Liver (tissue), 9 donors: ENCODE results near the gene ALX4. TPM values are rescaled to one million over a fixed set of nuclear protein-coding genes. Genes with fewer than 3 reads are reported as not detected.

Experiments used
- DNase-seq: peaks from one replicate; pipeline ENCODE4 v3.0.0-alpha.2; 2017; ENCODE audit warnings: low spot score
- H3K27ac ChIP-seq, 2 donors: one replicate each; pipeline ENCODE4 v1.7.0; 2013; ENCODE audit warnings: inconsistent platforms in 2 of 2, low read length in 2 of 2, control low read depth in 1 of 2, low read depth in 1 of 2, mild to moderate bottlenecking in 1 of 2
- H3K27me3 ChIP-seq, 4 donors: one replicate each; pipeline versions ENCODE4 v1.6.1 to v1.7.0; 2013; ENCODE audit warnings: low read length in 3 of 4, inconsistent platforms in 1 of 4, mild to moderate bottlenecking in 1 of 4, moderate library complexity in 1 of 4; ENCODE audit not compliant: control insufficient read depth in 4 of 4, insufficient read depth in 4 of 4
- H3K36me3 ChIP-seq, 4 donors: one replicate each; pipeline versions ENCODE4 v1.6.1 to v1.7.0; 2013; ENCODE audit warnings: low read length in 3 of 4, mild to moderate bottlenecking in 3 of 4, low read depth in 1 of 4, moderate library complexity in 1 of 4; ENCODE audit not compliant: control insufficient read depth in 4 of 4, insufficient read depth in 3 of 4
- H3K4me1 ChIP-seq, 4 donors: one replicate each; pipeline versions ENCODE4 v1.6.1 to v1.7.0; 2013; ENCODE audit warnings: low read length in 3 of 4, mild to moderate bottlenecking in 3 of 4, moderate library complexity in 1 of 4; ENCODE audit not compliant: control insufficient read depth in 4 of 4, insufficient read depth in 4 of 4
- H3K4me3 ChIP-seq, 3 donors: one replicate each; pipeline versions ENCODE4 v1.6.1 to v1.7.0; 2013; ENCODE audit warnings: low read length in 3 of 3, control low read depth in 1 of 3, low read depth in 1 of 3, mild to moderate bottlenecking in 1 of 3
- H3K9ac ChIP-seq, 2 donors: one replicate each; pipeline ENCODE4 v1.7.0; 2013; ENCODE audit warnings: low read length in 2 of 2, mild to moderate bottlenecking in 2 of 2, moderate library complexity in 2 of 2, control low read depth in 1 of 2, low read depth in 1 of 2
- H3K9me3 ChIP-seq, 4 donors: one replicate each; pipeline versions ENCODE4 v1.6.1 to v1.7.0; 2013; ENCODE audit warnings: low read length in 3 of 4; ENCODE audit not compliant: control insufficient read depth in 4 of 4
- EGR1 ChIP-seq, 2 donors: IDR thresholded peaks; 2 replicates each; pipeline ENCODE4 v1.6.1; 2016 to 2018; ENCODE audit warnings: antibody characterized with exemption in 2 of 2, low read depth in 2 of 2
- FOXA2 ChIP-seq: IDR thresholded peaks from 2 replicates; pipeline ENCODE4 v1.6.1; 2016; ENCODE audit warnings: antibody characterized with exemption
- GABPA ChIP-seq, 2 donors: IDR thresholded peaks in 1 of 2; conservative IDR thresholded peaks in 1 of 2; 2 replicates each; pipeline ENCODE4 v1.6.1; 2016; ENCODE audit warnings: antibody characterized with exemption in 2 of 2, mild to moderate bottlenecking in 1 of 2, moderate library complexity in 1 of 2
- HNF4A ChIP-seq, 2 donors: conservative IDR thresholded peaks; 2 replicates each; pipeline ENCODE4 v1.6.1; 2016; ENCODE audit warnings: antibody characterized with exemption in 2 of 2, mild to moderate bottlenecking in 2 of 2
- HNF4G ChIP-seq: IDR thresholded peaks from 2 replicates; pipeline ENCODE4 v1.6.1; 2016; ENCODE audit warnings: antibody characterized with exemption
- JUND ChIP-seq, 2 donors: IDR thresholded peaks; 2 replicates each; pipeline ENCODE4 v1.6.1; 2016; ENCODE audit warnings: antibody characterized with exemption in 2 of 2
- RAD21 ChIP-seq, 2 donors: IDR thresholded peaks; 2 replicates each; pipeline ENCODE4 v1.6.1; 2016; ENCODE audit warnings: antibody characterized with exemption in 2 of 2, mild to moderate bottlenecking in 2 of 2
- RXRA ChIP-seq, 2 donors: IDR thresholded peaks; 2 replicates each; pipeline ENCODE4 v1.6.1; 2017 to 2018; ENCODE audit warnings: antibody characterized with exemption in 2 of 2, mild to moderate bottlenecking in 1 of 2
- SP1 ChIP-seq: IDR thresholded peaks from 2 replicates; pipeline ENCODE4 v1.6.1; 2018; ENCODE audit warnings: antibody characterized with exemption, mild to moderate bottlenecking
- YY1 ChIP-seq: IDR thresholded peaks from 2 replicates; pipeline ENCODE4 v1.6.1; 2016; ENCODE audit warnings: antibody characterized with exemption, mild to moderate bottlenecking
- WGBS: extraction: QIAGEN DNeasy Blood & Tissue Kit; methylation state at CpG from one replicate; pipeline ENCODE4 v1.1.7; 2013; 5-methylcytosine and 5-hydroxymethylcytosine counted together
- polyA plus RNA-seq, 2 donors: library from polyadenylated mRNA; stranded (reverse) in 1 of 2; unstranded in 1 of 2; fragments of 200-250 nt in 1 of 2; fragments of >200 nt in 1 of 2; fragmentation: Nextera tagmentation in 1 of 2; extraction: Ambion mirVana in 1 of 2; gene quantifications; one replicate each; pipeline versions ENCODE4 v1.2.1 to v1.2.3, GENCODE V29; 2013 to 2015
- total RNA-seq, 2 donors: library from RNA; depleted of rRNA; stranded (reverse); fragments of >200 nt; gene quantifications; one replicate each; pipeline ENCODE4 v1.2.3, GENCODE V29; 2014
- TF ChIP-seq, protein P1 (sequence below): IDR thresholded peaks from 2 replicates; pipeline ENCODE4 v1.6.1; 2016; ENCODE audit warnings: antibody characterized with exemption
- TF ChIP-seq, protein P2 (sequence below): IDR thresholded peaks from 2 replicates; pipeline ENCODE4 v1.6.1; 2016; ENCODE audit warnings: antibody characterized with exemption
- TF ChIP-seq, protein P3 (sequence below): IDR thresholded peaks from 2 replicates; pipeline ENCODE4 v1.6.1; 2016; ENCODE audit warnings: antibody characterized with exemption, mild to moderate bottlenecking
- TF ChIP-seq, protein P4 (sequence below): fragments of 150-350 bp; IDR thresholded peaks from 2 replicates; pipeline ENCODE4 v1.5.1; 2017; ENCODE audit warnings: improper control_type of control experiment, low read depth, low read length; ENCODE audit not compliant: missing input control
- donor health status: healthy.
- donor health status: healthy.
- donor health status: healthy.
- donor health status: healthy.
- donor health status: healthy.

Gene ALX4
- total and polyA plus RNA-seq, 4 donors: not detected

DNA sequence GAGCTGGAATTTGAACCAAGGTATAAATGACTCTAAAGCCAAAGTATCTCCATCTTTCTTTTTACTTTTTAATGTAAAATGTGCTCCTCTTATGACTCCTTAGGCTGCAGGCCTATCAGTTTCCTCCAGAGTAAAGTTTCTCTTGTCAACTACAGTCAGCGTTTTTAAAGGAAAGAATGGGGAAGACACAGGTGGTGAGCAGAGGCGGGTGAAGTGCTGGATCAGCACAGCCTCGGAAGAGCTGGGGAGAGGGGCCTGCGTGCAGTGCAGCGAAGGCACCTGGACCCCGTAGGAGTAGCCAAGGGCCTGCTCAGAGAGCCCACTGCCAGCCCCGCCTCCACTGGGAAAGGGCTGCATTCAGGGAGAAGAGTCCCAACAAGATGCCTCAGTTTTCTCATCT lies 48.8 kb upstream of the ALX4 start:
- WGBS: 84% methylated on average over 7 of the region's 7 CpGs
- no peak for DNase-seq
- Histone ChIP-seq H3K36me3 (no peaks in the 10 kb centered on the region), H3K4me3 (no peak overlapping the region), H3K9ac (no peak overlapping the region), H3K27me3 (no peaks in the 10 kb centered on the region), H3K9me3 (no peaks in the 10 kb centered on the region), H3K27ac (no peak overlapping the region), H3K4me1 (no peaks in the 10 kb centered on the region)
- TF ChIP-seq JUND (IDR thresholded peaks at IDR 0.05) (no peak), GABPA (IDR thresholded peaks at IDR 0.05 in 1 of 2, conservative IDR thresholded peaks at IDR 0.05 in 1 of 2) (no peak), RXRA (IDR thresholded peaks at IDR 0.05) (no peak)
- TF ChIP-seq, protein P1, sequence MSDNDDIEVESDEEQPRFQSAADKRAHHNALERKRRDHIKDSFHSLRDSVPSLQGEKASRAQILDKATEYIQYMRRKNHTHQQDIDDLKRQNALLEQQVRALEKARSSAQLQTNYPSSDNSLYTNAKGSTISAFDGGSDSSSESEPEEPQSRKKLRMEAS: no peak

DNA sequence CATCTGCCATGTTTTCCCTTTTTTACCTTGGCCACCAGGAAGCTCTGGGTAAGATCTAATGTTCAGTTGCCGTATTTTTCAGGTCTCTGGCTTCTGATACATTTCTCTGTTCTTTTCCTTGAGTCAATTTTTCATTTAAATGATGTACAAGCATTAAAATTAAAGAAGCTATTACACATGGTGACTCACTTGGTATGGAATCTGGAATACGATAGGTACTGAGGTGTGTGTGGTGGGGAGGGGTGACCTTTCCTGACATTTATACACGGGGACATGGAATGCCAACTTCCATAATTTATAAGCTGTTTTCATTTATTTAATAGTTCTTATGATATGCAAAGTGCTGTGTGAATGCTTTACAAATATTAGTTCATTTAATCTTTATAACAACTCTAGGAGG lies 47.8 kb upstream of the ALX4 start:
- Histone ChIP-seq H3K27ac (no peak overlapping the region), H3K36me3 (no peaks in the 10 kb centered on the region), H3K4me1 (no peaks in the 10 kb centered on the region), H3K4me3 (no peak overlapping the region), H3K27me3 (no peaks in the 10 kb centered on the region), H3K9me3 (no peaks in the 10 kb centered on the region), H3K9ac (no peak overlapping the region)
- TF ChIP-seq SP1 (no peak), HNF4A (conservative IDR thresholded peaks at IDR 0.05) (no peak), GABPA (IDR thresholded peaks at IDR 0.05 in 1 of 2, conservative IDR thresholded peaks at IDR 0.05 in 1 of 2) (no peak), FOXA2 (no peak), JUND (IDR thresholded peaks at IDR 0.05) (no peak)
- TF ChIP-seq, protein P2, sequence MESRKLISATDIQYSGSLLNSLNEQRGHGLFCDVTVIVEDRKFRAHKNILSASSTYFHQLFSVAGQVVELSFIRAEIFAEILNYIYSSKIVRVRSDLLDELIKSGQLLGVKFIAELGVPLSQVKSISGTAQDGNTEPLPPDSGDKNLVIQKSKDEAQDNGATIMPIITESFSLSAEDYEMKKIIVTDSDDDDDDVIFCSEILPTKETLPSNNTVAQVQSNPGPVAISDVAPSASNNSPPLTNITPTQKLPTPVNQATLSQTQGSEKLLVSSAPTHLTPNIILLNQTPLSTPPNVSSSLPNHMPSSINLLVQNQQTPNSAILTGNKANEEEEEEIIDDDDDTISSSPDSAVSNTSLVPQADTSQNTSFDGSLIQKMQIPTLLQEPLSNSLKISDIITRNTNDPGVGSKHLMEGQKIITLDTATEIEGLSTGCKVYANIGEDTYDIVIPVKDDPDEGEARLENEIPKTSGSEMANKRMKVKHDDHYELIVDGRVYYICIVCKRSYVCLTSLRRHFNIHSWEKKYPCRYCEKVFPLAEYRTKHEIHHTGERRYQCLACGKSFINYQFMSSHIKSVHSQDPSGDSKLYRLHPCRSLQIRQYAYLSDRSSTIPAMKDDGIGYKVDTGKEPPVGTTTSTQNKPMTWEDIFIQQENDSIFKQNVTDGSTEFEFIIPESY: no peak
- WGBS: 87% methylated on average over 3 of the region's 3 CpGs
- DNase-seq: no peak

DNA sequence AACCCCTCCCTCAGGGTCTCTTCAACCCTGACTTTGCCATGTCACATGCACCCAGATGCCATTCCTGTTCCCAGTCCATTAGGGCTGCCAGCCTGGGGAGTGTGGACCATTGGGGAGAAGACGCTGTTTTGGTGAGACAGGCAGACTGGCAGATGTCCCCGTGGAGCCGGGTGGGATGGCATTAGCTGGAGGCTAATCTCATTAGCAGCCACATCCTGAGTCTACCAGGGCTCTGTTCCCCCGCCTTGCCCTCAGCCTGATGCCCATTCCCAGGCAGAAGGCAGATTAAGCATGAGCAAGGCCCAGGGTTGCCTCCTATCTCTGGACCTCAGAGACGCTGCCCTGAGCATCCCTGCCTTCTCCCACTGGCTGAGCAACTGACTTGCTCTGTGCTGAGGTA lies 46.4 kb upstream of the ALX4 start:
- Histone ChIP-seq H3K4me1 (no peaks in the 10 kb centered on the region), H3K4me3 (no peak overlapping the region), H3K27ac (no peak overlapping the region), H3K27me3 (no peaks in the 10 kb centered on the region), H3K9ac (no peak overlapping the region), H3K9me3 (no peaks in the 10 kb centered on the region), H3K36me3 (no peaks in the 10 kb centered on the region)
- no peak for DNase-seq
- TF ChIP-seq, protein P2: no peak
- no peak for TF ChIP-seq SP1
- TF ChIP-seq RAD21 (IDR thresholded peaks at IDR 0.05): no peak
- TF ChIP-seq HNF4G: no peak
- TF ChIP-seq YY1: no peak
- no peak for TF ChIP-seq HNF4A (conservative IDR thresholded peaks at IDR 0.05)
- TF ChIP-seq EGR1 (IDR thresholded peaks at IDR 0.05; ENCODE audit: low read depth in 2 of 2): no peak
- TF ChIP-seq GABPA (IDR thresholded peaks at IDR 0.05 in 1 of 2, conservative IDR thresholded peaks at IDR 0.05 in 1 of 2): no peak
- TF ChIP-seq, protein P1: no peak
- TF ChIP-seq, protein P3, sequence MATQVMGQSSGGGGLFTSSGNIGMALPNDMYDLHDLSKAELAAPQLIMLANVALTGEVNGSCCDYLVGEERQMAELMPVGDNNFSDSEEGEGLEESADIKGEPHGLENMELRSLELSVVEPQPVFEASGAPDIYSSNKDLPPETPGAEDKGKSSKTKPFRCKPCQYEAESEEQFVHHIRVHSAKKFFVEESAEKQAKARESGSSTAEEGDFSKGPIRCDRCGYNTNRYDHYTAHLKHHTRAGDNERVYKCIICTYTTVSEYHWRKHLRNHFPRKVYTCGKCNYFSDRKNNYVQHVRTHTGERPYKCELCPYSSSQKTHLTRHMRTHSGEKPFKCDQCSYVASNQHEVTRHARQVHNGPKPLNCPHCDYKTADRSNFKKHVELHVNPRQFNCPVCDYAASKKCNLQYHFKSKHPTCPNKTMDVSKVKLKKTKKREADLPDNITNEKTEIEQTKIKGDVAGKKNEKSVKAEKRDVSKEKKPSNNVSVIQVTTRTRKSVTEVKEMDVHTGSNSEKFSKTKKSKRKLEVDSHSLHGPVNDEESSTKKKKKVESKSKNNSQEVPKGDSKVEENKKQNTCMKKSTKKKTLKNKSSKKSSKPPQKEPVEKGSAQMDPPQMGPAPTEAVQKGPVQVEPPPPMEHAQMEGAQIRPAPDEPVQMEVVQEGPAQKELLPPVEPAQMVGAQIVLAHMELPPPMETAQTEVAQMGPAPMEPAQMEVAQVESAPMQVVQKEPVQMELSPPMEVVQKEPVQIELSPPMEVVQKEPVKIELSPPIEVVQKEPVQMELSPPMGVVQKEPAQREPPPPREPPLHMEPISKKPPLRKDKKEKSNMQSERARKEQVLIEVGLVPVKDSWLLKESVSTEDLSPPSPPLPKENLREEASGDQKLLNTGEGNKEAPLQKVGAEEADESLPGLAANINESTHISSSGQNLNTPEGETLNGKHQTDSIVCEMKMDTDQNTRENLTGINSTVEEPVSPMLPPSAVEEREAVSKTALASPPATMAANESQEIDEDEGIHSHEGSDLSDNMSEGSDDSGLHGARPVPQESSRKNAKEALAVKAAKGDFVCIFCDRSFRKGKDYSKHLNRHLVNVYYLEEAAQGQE: no peak
- TF ChIP-seq, protein P4, sequence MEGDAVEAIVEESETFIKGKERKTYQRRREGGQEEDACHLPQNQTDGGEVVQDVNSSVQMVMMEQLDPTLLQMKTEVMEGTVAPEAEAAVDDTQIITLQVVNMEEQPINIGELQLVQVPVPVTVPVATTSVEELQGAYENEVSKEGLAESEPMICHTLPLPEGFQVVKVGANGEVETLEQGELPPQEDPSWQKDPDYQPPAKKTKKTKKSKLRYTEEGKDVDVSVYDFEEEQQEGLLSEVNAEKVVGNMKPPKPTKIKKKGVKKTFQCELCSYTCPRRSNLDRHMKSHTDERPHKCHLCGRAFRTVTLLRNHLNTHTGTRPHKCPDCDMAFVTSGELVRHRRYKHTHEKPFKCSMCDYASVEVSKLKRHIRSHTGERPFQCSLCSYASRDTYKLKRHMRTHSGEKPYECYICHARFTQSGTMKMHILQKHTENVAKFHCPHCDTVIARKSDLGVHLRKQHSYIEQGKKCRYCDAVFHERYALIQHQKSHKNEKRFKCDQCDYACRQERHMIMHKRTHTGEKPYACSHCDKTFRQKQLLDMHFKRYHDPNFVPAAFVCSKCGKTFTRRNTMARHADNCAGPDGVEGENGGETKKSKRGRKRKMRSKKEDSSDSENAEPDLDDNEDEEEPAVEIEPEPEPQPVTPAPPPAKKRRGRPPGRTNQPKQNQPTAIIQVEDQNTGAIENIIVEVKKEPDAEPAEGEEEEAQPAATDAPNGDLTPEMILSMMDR: no peak
- no peak for TF ChIP-seq JUND (IDR thresholded peaks at IDR 0.05)
- WGBS: 94% methylated on average over 5 of the region's 5 CpGs
